Measurements from ENCODE around the gene SREBF1.

The SREBF1 gene

DNA sequence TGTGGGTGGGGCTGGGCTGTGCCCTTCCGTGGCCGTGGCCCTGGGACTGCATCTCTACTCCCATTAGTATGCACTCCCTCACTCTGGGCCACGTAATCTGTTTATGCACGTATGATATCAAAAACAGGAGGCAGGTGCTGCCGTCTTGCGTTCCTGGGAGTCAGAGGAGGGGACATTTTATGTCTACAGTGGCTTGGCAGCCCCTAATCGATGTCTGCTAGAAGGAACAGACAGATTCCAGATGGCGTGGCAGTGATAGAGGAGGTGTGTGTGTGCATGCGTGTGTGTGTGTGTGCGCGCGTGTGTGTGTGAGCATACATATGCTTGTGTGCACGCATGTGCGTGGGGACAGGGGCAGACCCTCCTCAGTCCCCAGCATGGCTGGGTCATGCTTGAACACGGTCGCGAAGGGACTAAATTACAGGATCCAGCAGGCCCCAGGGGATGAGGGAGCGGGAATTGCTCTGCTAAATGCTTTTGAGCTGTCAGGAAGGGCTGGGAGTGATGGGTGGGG is 44.7 kb downstream of the SREBF1 start:
- peak in 2 of 6 experiments; percentile 27 to 38 for DNase-seq

DNA sequence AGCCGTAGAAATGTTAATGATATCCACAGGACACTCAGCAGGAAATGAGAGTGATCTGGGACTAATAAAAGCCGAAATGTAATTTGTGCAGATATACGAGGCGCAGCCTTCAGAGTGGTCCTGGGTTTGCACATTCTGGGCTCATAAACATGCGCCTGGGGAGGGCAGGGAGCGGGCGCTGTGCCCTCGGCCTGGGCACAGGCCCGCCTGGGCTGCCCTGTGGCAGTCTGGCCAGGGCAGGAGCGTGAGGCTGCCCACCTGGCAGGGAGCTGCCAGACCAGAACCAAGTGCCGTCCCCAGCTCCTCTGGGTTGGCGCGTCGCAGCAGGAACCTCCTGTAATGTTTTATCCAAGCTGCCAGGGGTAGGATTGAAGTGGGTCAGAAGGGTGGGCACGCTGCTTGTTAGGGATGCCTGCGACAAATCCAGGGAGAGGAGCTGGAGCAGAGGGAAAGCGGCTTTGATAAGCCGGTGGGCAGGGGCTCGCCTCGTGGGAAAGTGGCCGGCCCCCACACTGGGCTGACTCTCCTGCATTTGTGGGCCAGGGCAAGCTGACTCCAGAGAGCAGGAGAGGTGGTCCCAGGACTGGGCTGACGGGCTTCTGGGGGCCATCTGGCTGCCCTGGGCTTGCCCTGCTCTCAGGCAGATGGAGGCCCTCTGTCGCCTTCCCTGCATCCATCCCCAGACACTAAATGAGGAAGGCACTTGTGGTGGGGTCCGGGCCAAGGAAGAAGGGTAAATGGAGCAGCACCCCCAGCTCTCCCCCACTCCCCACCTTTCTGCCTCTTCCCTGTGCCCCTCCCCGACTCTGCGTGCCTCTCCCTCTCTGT is 45.9 kb downstream of the SREBF1 start:
- no peak for DNase-seq

DNA sequence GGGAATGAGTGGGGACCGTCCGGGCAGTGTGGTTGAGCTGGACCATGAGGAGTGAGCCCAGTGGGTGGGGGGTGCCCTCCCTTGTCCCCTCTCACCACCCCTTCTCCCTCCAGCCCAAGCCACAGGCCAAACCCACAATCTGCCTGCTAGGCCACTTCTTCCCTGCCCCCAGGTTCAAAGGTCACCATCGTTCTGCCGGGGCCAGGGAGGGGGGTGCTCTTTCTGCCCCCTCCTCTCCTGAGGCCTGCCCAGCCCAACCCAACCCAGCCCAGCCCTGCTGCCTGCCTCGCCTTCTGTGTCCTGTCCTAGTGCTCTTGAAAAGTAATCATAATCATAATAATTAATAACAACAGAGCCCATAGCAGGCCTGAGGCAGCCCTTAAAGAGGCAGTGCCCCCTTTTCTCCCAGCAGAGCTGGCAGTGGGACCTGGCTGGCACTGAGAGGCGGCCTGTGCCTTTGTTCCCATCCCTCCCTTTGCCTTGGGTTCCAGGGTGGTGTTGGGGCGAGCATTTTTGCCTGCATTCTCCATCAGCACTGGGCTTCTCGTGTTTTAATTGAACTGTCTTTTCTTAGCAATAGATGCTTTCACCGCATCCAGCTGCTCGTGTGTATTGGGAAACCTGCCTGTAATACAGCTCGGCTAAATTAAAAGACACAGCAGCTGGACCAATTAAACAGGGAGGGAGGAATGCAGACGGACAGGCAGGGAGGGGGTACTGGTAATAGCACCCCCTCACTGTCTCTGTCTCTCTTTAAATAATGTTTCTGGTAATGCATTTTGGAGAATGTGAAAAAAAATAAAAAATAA is 46.8 kb downstream of the SREBF1 start:
- DNase-seq = no peak

DNA sequence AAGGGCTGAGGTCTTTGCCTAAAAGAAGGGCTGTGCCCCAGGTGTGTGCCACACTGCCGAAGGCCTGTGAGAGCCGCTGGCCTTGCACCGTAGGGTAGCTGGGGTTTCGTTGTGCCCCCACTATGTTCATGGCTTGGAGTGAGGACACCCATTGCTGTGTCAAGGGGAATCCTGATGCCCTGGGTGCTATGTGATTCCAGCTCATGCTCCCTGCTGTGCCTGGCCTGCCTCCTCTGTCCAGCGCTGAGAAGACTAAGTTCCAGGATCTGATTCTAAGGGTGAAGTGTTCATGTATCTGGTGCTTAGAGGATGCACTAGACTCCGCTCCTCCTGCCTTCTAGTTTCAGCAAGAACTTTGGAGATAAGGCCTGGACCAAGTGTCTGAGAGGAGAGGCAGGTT is 47.4 kb downstream of the SREBF1 start:
- no peak for DNase-seq

DNA sequence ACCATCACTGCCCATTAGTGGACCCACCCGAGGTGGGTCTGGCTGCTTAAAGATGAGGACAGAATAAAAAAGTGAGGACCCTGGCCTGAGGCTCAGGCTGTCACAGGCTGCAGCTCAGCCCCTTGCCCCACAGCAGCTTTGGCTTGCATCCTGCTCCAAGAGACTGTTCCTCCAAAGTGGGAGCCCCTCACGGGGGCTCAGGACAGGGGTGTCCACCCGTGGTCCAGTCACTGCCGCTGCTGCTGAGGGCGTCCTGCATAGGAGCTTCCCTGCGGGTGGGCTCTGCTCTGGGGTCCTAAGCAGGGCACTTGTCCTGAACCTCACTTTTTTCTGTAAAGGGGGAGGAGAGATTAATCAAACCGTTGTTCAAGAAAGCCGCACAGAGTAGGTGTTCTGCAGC is 47.8 kb downstream of the SREBF1 start:
- DNase-seq = no peak

DNA sequence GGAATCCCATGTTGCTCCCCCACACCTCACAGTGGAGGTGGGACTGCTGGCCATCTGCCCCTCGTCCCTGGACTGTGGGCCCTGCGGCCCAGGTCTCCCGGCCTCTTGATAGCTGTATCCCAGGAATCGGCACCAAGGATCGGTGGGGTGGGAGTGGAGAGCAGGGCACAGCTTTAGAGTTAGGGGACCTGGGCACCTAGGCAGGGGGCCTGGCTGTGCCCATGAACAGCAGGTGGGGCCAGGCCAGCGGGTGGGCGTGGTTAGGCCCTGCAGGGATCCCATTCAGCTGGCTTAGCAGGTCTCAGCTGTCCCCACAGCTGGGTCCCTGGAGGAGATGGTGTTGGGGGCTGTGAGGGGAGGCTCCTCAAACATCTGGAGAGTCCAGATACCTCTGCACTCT is 49.2 kb downstream of the SREBF1 start:
- no peak for DNase-seq

DNA sequence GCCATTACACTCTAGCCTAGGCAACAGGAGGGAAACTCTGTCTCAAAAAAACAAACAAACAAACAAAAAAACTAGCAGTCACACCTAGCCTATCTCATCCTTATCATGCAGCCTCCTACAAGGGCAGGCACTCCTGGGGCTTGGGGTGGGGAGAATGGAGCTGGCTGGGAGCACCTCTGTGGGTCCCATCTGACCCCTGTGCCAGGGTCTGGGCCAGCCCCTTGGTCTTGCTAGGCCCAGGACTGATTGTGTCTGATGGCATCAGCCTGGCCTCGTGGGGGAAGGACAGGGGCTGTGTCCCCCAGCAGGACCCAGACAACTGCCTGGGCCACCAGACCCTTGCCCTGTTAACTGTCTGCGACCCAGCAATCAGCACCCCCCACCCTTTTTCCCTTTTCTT is 49.8 kb downstream of the SREBF1 start:
- DNase-seq = no peak

DNA sequence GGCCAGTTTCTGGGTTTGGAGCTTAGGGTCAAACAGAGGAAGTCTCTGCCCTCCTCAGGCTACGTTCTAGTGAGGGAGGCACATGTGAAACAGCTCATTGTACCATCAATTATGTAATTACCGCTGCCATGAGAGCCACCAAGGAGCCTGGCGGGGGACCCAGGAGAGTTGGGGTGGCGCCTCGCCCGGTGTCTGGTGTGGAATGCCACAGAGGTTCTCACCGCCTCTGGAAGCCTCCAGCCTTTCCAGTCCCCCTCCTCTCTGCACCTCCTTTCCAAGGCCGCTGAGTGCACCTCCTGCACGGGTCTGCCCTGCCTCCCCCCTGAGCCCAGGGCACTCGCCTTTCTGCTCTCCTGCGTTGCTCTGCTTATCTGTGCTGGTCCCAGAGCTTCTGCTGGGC is 51.4 kb downstream of the SREBF1 start:
- no peak for DNase-seq

DNA sequence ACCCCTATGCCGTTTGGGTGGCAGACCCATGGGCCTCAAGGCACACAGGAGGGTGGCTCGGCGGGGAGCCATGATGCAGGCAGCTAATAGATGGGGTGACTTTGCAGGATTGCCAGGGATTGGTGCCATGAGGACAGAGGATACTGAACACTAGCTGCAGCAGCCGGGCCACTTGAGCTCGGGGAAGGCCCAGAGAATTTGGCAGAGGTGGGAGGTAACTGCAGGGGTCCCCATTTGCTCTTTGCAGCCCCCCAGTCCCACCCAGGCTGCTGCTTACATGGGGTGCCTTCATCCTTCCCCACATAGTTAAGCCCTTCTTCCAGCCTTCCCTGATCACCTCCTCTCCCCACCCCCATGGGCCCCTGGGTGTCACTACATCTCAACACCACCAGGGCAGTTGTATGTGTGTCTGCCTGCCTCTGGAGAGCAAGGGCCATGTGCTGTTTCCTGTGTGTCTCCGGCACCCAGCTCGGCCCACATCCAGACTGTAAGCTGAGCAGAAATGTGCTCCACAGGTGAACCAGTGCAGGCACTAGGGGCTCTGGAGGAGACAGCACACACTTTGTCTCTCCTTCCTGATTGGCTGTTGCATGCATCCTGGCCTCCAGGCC is 52.0 kb downstream of the SREBF1 start:
- DNase-seq = peak in 5 of 6 experiments; percentile 4 to 32 (median 19)

DNA sequence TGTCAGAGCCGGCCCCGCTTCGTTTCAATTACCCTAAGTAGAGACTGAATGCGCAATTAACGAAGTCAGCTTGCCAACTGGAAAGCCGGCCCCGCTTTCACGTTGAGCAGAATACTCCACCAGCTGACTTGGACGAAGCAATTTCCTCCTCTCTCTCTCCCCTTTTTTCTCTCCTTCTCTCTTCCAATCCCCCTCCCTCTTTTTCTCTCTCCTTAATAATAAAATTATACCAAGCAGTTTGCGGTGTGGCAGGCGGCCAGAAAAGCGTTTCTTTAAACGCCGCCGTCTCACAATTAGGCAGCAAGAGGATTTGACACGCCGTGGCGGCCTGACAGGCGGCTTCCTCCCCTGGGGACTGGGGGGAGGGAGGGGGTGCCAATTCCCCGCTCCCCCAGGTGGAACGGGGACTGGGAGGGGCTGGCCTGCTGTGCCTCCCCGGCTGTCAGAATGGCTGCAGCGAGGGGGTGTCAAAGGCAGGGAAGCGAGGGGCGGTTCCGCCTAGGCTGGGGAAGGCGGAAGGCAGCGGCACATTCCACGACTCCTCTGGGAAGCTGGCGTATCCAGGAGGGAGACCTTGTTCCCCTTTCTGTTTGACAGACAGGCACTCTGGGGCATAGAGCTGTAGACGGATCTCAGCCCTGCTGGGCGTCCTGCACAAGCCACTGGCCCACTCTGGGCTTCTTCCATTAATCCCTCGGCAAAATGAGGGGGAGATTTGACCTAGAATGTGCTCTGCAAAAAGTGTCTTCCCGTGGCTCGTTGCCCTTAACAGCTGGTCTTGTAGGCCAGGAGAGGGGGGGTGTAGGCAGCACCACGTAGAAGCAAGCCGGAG is 52.7 kb downstream of the SREBF1 start:
- peak in 5 of 6 experiments; percentile 7 to 40 (median 28) for DNase-seq

DNA sequence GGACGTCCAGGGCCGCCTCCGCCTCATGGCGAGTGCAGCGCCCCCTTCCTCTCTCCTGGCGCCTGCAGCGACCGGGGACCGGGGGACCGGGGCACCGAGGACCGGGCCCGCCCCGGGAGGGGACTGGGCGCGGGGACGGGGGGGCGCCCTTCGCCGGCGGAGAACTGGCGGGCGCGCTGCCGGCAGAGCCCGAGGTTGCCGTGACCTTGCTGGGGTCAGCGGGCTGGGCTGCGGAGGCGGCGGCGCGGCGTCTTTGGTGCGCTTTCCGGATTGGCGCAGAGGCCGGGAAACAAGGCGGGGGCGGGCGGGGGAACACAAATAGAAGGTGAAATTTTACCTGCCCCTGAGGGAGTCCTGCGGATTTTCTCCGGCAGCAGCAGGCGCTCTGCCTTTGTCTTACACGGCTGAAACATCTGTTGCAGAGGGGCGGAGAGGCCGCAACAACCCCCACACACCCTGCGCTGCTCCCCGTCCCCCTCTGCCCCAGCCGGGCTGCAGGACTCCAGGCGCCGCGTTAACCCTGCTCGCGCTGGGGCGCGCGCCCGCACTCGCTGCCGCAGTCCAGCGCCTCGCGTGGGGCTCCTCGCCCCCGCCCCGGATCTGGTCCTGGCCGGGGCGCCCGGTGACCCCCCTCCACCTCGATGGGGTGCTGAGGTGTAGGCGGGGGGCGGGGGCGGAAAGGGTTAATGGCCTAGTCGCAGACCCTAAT is 53.5 kb downstream of the SREBF1 start:
- peak; percentile 45 to 63 (median 58) for DNase-seq

DNA sequence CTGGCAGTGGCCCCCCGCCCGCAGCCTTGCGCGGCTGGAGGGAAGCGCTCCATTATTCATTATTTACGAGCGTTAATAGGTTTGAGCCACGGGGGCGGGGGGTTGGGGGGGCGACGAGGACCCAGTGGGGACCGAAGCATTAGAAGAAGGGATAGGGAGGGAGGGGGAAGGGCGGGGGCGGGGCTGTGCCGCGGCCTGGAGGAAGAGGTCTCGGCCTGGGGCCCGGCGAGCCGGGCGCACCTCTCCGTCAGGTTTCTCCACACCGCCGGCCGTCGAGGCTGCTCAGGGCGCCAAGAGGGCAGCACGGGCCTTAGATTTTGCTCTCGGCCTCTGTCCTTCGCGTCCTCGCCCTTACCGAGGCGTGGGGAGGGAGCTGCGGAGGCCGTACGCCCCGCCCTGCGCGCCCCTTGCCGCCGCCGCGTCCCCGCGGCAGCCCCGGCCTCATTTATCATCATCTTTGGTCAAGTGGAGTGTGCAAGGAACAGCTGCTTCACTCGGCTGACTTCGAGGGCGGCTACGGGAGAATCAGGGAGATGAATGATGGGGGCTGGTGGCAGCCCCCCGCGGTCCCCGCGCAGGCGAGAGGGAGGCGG is 54.2 kb downstream of the SREBF1 start:
- DNase-seq = peak in 1 of 6 experiments; percentile 38

DNA sequence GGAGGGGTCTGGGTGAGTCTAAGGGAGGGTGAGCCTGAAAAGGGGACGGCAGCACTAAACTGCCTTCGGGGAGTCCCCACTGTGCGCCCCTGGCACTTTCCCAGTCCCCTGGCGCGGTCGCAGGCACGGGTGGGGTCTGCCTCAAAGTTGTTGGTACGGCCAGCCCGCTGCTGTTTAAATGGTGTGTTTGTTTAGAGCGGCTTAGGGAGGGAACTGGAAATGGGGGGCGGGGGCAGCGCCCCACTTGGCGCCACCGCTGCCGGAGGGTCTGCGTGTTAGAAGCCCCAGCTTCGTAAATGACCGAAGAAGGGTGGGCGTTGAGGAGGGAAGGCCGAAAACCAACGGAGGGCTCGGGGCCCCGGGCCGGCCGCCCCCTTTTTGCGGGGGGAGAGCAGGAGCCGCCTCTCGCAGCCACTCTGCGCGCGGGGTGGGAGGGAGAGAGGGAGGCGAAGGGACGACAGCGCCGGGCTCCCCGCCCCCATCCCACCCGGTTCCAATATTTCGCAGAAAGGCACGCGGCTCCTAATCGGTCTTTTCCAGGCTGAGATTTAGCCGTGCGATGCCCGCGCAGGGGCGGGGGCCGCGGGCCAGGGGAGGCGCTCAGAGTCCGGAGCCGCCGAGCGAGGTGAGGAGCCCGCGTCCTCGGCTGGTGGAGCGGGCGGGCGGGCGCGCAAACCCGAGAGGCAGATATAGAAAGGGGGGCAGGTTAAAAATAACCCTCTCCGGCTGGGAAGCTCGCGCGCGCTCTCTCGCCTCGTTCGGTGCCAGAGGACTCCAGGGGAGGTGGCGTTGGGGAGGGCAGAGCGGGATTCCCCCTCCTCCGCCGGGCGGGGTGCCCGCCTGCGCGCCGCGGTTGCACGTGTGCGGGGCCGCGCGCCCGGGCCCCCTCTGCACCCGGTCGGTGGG is 54.9 kb downstream of the SREBF1 start:
- peak in 5 of 6 experiments; percentile 19 to 39 (median 37) for DNase-seq

DNA sequence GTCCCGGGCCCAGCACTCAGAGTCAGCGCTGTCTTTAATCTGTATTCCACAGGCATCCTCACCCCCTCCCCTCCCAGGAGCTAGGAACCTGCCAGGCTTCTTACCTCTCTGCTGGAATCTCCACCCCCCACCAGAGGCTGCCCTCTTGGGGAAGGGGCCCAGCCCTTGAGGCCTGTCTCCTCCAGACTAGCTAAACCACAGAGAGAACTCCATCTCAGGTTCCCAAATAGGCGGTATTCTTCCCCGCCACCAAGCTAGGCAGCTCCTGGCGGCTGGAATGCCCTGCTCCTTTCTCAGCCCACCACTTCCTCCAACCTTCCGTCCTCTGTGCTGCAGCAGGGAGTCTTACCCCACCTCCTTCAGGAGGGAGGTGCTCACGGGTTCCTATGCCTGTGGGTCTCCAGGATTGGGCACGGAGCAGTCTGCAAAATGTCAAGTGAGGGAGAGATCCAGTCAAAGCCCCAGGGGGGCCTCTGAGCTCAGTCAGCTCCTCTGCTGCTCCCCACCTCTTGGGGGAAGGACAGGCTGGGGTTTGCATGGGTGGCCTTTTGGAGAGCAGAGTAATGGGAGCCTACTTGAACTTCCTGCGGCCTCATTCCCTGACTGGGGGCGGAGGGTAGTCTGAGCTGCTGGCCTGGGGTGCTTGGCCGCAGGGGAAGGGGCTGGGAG is 55.7 kb downstream of the SREBF1 start:
- no peak for DNase-seq

DNA sequence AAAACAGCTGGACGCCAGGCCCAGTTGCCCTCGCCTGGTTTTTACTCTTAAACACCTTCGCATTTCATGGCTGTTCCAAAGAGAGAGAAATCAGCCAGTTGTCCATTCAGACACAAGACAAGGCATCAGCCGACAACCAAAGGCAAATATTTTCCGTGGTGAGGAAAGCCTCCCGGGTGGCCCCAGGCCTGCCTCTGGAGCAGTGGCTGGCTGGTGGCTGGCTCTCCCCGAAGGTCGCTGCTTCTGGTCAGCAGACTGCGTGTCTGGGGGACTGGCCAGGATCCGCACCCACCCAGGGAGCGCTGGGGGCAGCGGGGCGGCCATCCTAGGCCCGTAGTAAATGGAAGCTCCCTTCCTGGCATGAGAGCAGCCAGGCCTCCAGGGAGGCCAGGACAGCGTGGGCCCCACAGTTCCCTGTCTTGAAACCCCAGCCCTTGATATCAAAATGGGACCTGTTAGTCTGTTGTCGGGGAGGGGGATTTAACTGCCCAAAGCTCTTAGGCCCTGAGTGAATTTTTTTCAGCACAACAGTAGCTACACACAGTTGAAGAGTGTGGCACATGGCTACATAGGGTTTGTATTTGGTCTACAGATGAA is 57.7 kb downstream of the SREBF1 start:
- DNase-seq = no peak

DNA sequence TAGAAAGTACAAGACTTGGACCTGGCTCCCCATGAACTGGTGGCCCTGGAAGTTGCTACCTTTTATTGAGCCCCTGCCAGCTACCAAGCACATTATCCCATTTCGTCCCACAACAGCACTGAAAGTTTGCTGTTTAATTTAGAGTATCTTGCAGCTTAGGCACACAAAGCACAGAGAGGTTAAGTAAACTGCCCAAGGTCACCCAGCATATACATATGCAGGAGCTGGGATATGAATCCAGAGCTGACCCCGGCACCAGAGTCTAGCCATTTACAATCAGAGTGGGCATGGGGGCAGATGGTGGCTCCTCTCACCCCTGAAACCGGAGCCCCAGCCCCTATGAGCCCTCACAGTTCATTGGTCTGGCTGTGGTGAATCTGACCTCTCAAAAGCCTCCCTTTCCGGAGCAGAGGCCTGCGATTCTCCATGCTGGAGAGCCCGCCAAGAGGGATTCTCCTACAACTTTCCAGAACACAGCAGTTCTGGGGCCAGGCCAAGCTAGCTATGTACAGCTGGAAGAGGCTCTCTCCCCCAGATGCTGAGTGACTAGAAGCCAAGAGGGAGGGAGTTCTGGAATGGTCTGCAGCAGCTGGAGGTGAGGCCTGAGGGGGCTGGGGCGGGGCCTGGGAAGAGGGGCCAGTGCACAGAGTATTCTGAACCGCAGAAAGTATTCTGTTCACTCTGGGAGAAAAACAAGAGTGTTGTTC is 58.3 kb downstream of the SREBF1 start:
- no peak for DNase-seq

DNA sequence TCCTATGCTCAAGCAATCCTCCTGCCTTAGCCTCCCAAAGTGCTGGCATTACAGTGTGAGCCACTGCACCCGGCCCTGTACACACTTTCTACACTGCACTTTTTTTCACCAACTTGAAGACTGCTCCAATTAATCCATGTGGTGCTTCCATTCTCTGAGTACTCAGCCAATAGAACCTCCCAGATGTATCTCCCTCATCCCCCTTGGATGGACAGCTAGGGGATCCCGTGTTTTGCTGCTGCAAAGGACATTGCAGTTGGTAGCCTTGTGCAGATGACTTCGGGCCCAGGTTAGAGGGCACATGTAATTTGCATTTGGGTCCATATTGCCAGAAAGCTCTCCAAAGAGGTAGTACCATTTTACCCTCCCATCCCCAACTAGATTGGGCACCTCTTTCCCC is 59.9 kb downstream of the SREBF1 start:
- DNase-seq = no peak

Data from stimulated activated naive CD4-positive, alpha-beta T cell (primary cell).